Endothelial cell of umbilical vein (primary cell): Measurements from ENCODE around the gene NCSTN. TPM values are rescaled to one million over a fixed set of nuclear protein-coding genes. Genes with fewer than 3 reads are reported as not detected.

Experiments
- BruUV-seq: library from RNA; stranded (reverse); fragments of 400-500 nt; replicated peaks from 2 replicates; lab custom pipeline; 2021; lab: Mats Ljungman, UMichigan
- CTCF ChIA-PET: fragments of 300-600, 350-600 bp; sonication (Branson Sonifier 250); formaldehyde crosslinking; loops from one replicate; lab custom pipeline; 2021; ENCODE audit warnings: antibody characterized with exemption, inconsistent platforms; lab: Charles Lee
- POLR2A ChIA-PET: fragments of 300-600, 350-600 bp; sonication (Branson Sonifier 250); formaldehyde crosslinking; loops from one replicate; lab custom pipeline; 2021; ENCODE audit warnings: antibody characterized with exemption, inconsistent platforms; lab: Charles Lee
- DNase-seq: peaks from one replicate; pipeline ENCODE4 v3.0.0-alpha.2; 2011; ENCODE audit warnings: low read depth, low spot score
- FAIRE-seq: peaks from 2 replicates; lab custom pipeline; 2011; peaks lifted over from hg19 to GRCh38; lab: Jason Lieb, UNC
- H2AFZ ChIP-seq: 2 replicates; pipeline ENCODE4 v1.6.0; 2012; ENCODE audit warnings: low read depth, low read length, control low read depth, inconsistent platforms
- H3K27ac ChIP-seq: 2 replicates; pipeline ENCODE4 v1.5.1; 2011; ENCODE audit warnings: low read depth, mild to moderate bottlenecking, control low read depth, low read length, moderate library complexity; ENCODE audit not compliant: insufficient read depth
- H3K27me3 ChIP-seq, 2 experiments: 2 replicates each; pipeline versions ENCODE4 v1.6.0 to v1.6.1; 2011; ENCODE audit warnings: low read length in 2 of 2, mixed read lengths in 1 of 2; ENCODE audit not compliant: control insufficient read depth in 2 of 2, insufficient read depth in 2 of 2
- H3K36me3 ChIP-seq, 2 experiments: 2 replicates in 1 of 2; 3 replicates in 1 of 2; pipeline ENCODE4 v1.5.1; 2011; ENCODE audit warnings: low read length in 2 of 2, mild to moderate bottlenecking in 1 of 2, moderate library complexity in 1 of 2; ENCODE audit not compliant: control insufficient read depth in 2 of 2, insufficient read depth in 2 of 2; ENCODE audit errors: extremely low read depth in 1 of 2
- H3K4me1 ChIP-seq: 3 replicates; pipeline ENCODE4 v1.5.1; 2011; ENCODE audit warnings: mild to moderate bottlenecking, low read length; ENCODE audit not compliant: control insufficient read depth, insufficient read depth; ENCODE audit errors: extremely low read depth
- H3K4me2 ChIP-seq: 2 replicates; pipeline ENCODE4 v1.6.1; 2011; ENCODE audit warnings: low read length, control low read depth, mixed read lengths; ENCODE audit not compliant: insufficient read depth
- H3K4me3 ChIP-seq, 3 experiments: fragments of 200-600 bp in 1 of 3; sonication (generic), shearing (Covaris generic) in 1 of 3; replicated peaks in 1 of 3; 2 replicates each; pipeline ENCODE4 v1.5.1; 2011 to 2016; ENCODE audit warnings: control low read depth in 3 of 3, low read length in 3 of 3, mild to moderate bottlenecking in 2 of 3, inconsistent platforms in 1 of 3, low read depth in 1 of 3, moderate library complexity in 1 of 3; ENCODE audit not compliant: insufficient read depth in 1 of 3
- H3K79me2 ChIP-seq: 2 replicates; pipeline ENCODE4 v1.6.0; 2012; ENCODE audit warnings: low read length, inconsistent platforms; ENCODE audit not compliant: control insufficient read depth, insufficient read depth
- H3K9ac ChIP-seq: replicated peaks from 2 replicates; pipeline ENCODE3; 2011; ENCODE audit warnings: low read length, control low read depth; ENCODE audit not compliant: insufficient read depth; ENCODE audit errors: extremely low read depth
- H3K9me1 ChIP-seq: replicated peaks from 3 replicates; pipeline ENCODE4 v1.6.0; 2011; ENCODE audit warnings: mild to moderate bottlenecking, low read length; ENCODE audit not compliant: control insufficient read depth, insufficient read depth; ENCODE audit errors: extremely low read depth
- H3K9me3 ChIP-seq: replicated peaks from 2 replicates; pipeline ENCODE4 v1.5.1; 2012; ENCODE audit warnings: low read length, inconsistent platforms; ENCODE audit not compliant: control insufficient read depth, insufficient read depth
- H4K20me1 ChIP-seq: replicated peaks from 2 replicates; pipeline ENCODE3; 2011; ENCODE audit warnings: mild to moderate bottlenecking, low read length; ENCODE audit not compliant: control insufficient read depth, insufficient read depth; ENCODE audit errors: extremely low read depth
- EZH2 ChIP-seq: IDR thresholded peaks from 2 replicates; pipeline ENCODE4 v1.6.1; 2012; ENCODE audit warnings: borderline replicate concordance, low read depth, mild to moderate bottlenecking, moderate library complexity, low read length, inconsistent platforms; ENCODE audit not compliant: severe bottlenecking
- FOS ChIP-seq: IDR thresholded peaks from 2 replicates; pipeline ENCODE4 v1.6.1; 2011; ENCODE audit warnings: mild to moderate bottlenecking, low read length, moderate library complexity, borderline replicate concordance; ENCODE audit not compliant: insufficient read depth
- GATA2 ChIP-seq: IDR thresholded peaks from 2 replicates; pipeline ENCODE4 v1.7.0; 2011; ENCODE audit warnings: low read depth, mild to moderate bottlenecking, moderate library complexity, mixed read lengths, low read length; ENCODE audit not compliant: insufficient read length, insufficient read depth
- JUN ChIP-seq: IDR thresholded peaks from 2 replicates; pipeline ENCODE4 v1.6.1; 2011; ENCODE audit warnings: borderline replicate concordance, low read depth; ENCODE audit not compliant: insufficient read length, insufficient read depth
- POLR2A ChIP-seq: IDR thresholded peaks from 2 replicates; pipeline ENCODE4 v1.6.1; 2012; ENCODE audit warnings: low read depth, mild to moderate bottlenecking, control low read depth, low read length
- dilution Hi-C: fragments of 300-500 bp; cut with MboI; formaldehyde crosslinking; loops from one replicate; pipeline ENCODE4 v1.15.0; 2019; ENCODE audit warnings: low sequenced_read_pairs; ENCODE audit not compliant: extremely low pct_ligation_motif_present
- intact Hi-C: fragments of 100-400 bp; cut with micrococcal nuclease; formaldehyde crosslinking; loops from one replicate; pipeline ENCODE4 v1.10.0; 2022
- polyA plus RNA-seq, 4 experiments: library from polyadenylated mRNA; depleted of rRNA in 3 of 4; stranded (reverse) in 3 of 4; unstranded in 1 of 4; fragments of >200 nt; gene quantifications; 2 replicates each; pipeline versions ENCODE4 v1.2.1 to v1.2.3, GENCODE V29; 2011 to 2012; ENCODE audit warnings: missing spikeins in 1 of 4
- total RNA-seq: library from RNA; stranded (reverse); gene quantifications from 2 replicates; pipeline ENCODE4 v1.2.3, GENCODE V29; 2021
- TF ChIP-seq, protein P1 (sequence below), 2 donors: IDR thresholded peaks; 1 replicate in 1 of 2; 2 replicates in 1 of 2; pipeline ENCODE4 v1.5.1; 2011; ENCODE audit warnings: low read length in 2 of 2, mild to moderate bottlenecking in 2 of 2, moderate library complexity in 2 of 2, control low read depth in 1 of 2, inconsistent platforms in 1 of 2, low read depth in 1 of 2; ENCODE audit not compliant: insufficient read depth in 1 of 2; ENCODE audit errors: extremely low read depth in 1 of 2

Gene NCSTN
- total and polyA plus RNA-seq, 2 donors (not counting 3 experiments of a cell fraction or from before 2014, with no cell fraction given), result 92.5 to 199 TPM

DNA sequence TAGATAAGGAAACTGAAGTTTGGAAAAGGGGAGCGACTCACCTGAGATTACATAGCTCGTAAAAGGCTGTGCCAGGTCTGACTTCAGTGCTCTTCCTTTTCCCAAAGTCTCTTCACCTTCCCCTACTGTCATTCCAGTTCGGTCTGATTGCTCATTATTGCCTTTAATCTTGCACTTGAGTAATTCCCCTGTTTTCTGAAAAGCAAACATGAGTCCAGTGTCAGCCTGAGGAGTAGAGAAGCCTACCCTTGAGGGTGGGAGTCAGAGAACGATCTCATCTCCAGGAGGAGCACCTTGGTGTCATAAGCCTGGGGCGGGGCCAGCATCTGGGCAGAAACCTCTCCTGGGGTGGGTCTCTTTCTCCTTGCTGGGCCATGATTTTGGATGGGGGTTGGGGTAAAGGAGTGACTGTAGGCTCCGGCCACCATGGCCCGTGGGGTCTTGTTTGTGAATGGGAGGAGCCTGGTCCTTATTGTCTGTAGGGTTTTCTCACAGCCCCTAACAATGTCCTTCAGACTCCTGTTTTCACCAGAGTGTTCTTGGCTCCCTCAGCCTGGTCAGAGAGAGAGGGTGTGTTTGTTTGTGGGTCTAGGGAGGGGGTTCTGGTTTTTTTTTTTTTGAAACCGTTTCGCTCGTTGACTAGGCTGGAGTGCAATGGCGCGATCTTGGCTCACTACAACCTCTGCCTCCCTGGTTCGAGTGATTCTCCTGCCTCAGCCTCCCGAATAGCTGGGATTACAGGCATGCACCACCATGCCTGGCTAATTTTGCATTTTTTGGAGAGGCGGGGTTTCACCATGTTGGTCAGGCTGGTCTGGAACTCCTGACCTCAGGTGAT lies 63.2 kb downstream of the NCSTN start:
- TF ChIP-seq, protein P1, sequence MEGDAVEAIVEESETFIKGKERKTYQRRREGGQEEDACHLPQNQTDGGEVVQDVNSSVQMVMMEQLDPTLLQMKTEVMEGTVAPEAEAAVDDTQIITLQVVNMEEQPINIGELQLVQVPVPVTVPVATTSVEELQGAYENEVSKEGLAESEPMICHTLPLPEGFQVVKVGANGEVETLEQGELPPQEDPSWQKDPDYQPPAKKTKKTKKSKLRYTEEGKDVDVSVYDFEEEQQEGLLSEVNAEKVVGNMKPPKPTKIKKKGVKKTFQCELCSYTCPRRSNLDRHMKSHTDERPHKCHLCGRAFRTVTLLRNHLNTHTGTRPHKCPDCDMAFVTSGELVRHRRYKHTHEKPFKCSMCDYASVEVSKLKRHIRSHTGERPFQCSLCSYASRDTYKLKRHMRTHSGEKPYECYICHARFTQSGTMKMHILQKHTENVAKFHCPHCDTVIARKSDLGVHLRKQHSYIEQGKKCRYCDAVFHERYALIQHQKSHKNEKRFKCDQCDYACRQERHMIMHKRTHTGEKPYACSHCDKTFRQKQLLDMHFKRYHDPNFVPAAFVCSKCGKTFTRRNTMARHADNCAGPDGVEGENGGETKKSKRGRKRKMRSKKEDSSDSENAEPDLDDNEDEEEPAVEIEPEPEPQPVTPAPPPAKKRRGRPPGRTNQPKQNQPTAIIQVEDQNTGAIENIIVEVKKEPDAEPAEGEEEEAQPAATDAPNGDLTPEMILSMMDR (IDR thresholded peaks at IDR 0.05; ENCODE audit: extremely low read depth in 1 of 2, insufficient read depth in 1 of 2, low read depth in 1 of 2, low read length in 2 of 2), result no peak
- TF ChIP-seq GATA2 (no peak), POLR2A (no peak), EZH2 (no peak), FOS (no peak), JUN (no peak)
- Histone ChIP-seq H4K20me1 (no peaks in the 10 kb centered on the region), H3K9me1 (no peaks in the 10 kb centered on the region), H3K4me2 (no peak overlapping the region), H3K4me1 (peaks cover 13% of the 10 kb centered on the region), H3K4me3 (no peak overlapping the region), H3K9me3 (no peaks in the 10 kb centered on the region), H3K79me2 (no peaks in the 10 kb centered on the region), H3K27me3 (peaks cover 71 to 72% of the 10 kb centered on the region in 2 experiments), H3K27ac (no peak overlapping the region), H2AFZ (no peak overlapping the region), H3K36me3 (no peaks in the 10 kb centered on the region), H3K9ac (no peak overlapping the region)
- intact Hi-C loops (no loop called here), dilution Hi-C loops (no loop called here)
- no TSS peak for BruUV-seq
- ChIA-PET POLR2A (no interaction called here), CTCF (interaction anchor here (1.1 to 1.2 kb wide), 2 partner anchors 8 to 10 kb away, joined by 3 to 6 read pairs; no protein-coding TSS in a partner anchor)
- DNase-seq (no peak), FAIRE-seq (no peak)
